ENCODE data around the gene COL20A1.

DNA sequence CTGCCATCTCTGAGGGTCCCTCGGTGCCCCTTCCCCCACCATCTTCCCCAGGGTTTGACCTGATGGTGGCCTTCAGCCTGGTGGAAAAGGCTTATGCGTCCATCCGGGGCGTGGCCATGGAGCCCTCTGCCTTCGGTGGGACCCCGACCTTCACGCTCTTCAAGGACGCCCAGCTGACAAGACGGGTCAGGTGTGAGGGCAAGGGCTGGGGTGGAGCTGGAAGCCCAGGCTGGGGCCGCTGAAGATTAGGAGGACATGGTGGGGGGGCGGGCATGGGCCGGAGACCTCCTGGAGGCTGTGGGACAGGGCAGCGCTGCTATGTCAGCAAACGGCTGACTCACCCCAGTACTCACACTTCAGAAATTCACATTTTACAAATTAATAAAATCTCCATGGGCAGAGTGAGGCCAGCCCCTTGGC is 23.5 kb downstream of the COL20A1 start:
- TF ChIP-seq CTCF (IDR thresholded peaks at IDR 0.05) (no peak), POLR2AphosphoS5 (IDR thresholded peaks at IDR 0.05) (no peak), POLR2A (IDR thresholded peaks at IDR 0.05) (no peak), EP300 (IDR thresholded peaks at IDR 0.05) (no peak)

All from sigmoid colon (tissue), 4 donors.